ENCODE results near the gene RGS3.

Gene RGS3

DNA sequence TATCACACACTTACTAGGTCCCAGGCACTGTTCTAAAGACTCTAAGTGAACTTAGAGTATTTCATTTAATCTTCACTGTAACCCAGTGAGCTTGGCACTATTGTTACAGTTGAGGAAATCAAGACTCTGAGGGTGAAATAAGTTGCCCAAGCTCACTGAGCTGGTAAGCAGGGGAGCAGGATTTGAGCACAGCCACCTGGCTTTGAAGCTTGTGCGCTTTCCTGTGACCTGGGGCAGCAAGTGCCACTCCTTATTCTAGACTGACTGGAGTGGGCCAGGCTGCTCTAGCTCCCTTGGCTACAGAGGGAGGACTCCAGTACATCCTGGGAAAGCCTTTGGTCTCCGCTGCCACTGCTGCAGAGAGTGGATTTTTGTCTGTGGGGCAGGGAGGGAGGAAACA is 50.0 kb downstream of the RGS3 start:
- Histone ChIP-seq H2BK12ac (ENCODE audit: low read length) (no peak overlapping the region), H3K4me1 (ENCODE audit: control insufficient read depth in 2 of 2, insufficient read depth in 1 of 2, low read depth in 1 of 2, low read length in 2 of 2) (peaks cover 4 to 8% of the 10 kb centered on the region in 2 donors), H2BK5ac (ENCODE audit: low read length) (no peak overlapping the region), H4K91ac (ENCODE audit: low read depth, low read length, poor library complexity) (no peak overlapping the region), H3K23ac (ENCODE audit: low read depth, low read length, poor library complexity) (no peak overlapping the region), H3K79me1 (ENCODE audit: low read depth, low read length) (no peaks in the 10 kb centered on the region), H3K4me3 (ENCODE audit: low read length in 2 of 2) (no peak overlapping the region), H3K9me3 (replicated peaks in 1 of 2; ENCODE audit: control insufficient read depth in 2 of 2, insufficient read depth in 1 of 2, low read depth in 1 of 2, low read length in 2 of 2) (no peaks in the 10 kb centered on the region), H3K27ac (replicated peaks; ENCODE audit: low read length) (no peak overlapping the region), H3K18ac (ENCODE audit: low read length) (peak overlapping the region; percentile 11), H3K4ac (ENCODE audit: low read length) (no peak overlapping the region), H2BK120ac (ENCODE audit: low read depth, low read length) (no peak overlapping the region), H3K36me3 (replicated peaks in 1 of 2; ENCODE audit: control insufficient read depth in 2 of 2, insufficient read depth in 2 of 2, low read length in 2 of 2) (peaks cover 0 to 7% of the 10 kb centered on the region in 2 donors), H2AFZ (ENCODE audit: low read length) (no peak overlapping the region), H2AK5ac (ENCODE audit: low read depth, low read length) (no peak overlapping the region), H4K8ac (ENCODE audit: low read depth, low read length) (no peak overlapping the region), H3K14ac (ENCODE audit: low read length) (no peak overlapping the region), H2BK15ac (ENCODE audit: low read length) (no peak overlapping the region), H3K9ac (ENCODE audit: low read depth, low read length, poor library complexity) (no peak overlapping the region), H3K4me2 (ENCODE audit: insufficient read depth, low read length, poor library complexity, severe bottlenecking) (no peak overlapping the region), H3K27me3 (ENCODE audit: control insufficient read depth in 3 of 3, insufficient read depth in 3 of 3, low read depth in 1 of 3, low read length in 3 of 3) (no peaks in the 10 kb centered on the region)
- no CpG with 5 or more reads among the region's 2 CpGs for WGBS, 2 donors (ENCODE audit: extremely low coverage in 2 of 2, insufficient read length in 2 of 2, insufficient replicate concordance in 1 of 2)
- no peak for DNase-seq (ENCODE audit: low spot score)

DNA sequence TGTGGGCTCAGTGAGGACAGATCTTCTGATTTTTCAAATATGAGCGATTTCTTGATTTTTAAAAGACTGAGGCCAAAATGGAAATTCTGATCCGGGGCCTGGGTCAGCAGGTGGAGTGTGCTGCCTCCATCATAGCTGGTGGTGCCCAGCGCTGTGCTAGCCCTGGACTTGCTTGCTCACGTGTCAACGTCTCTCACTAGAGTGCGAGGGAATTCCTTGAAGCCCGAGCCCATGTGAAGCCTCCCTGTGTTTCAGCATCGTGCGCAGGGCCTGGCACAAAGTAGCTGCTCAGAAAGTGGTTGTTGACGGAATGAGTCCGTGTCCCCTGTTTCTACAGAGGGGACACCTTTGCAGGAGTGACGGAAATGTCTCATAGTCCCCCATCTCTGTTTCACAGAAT is 50.5 kb downstream of the RGS3 start:
- H2BK12ac ChIP-seq (ENCODE audit: low read length) = no peak overlapping the region
- H3K4me3 ChIP-seq (ENCODE audit: low read length in 2 of 2) = peak overlapping the region in 1 of 2 donors; percentile 14
- H3K14ac ChIP-seq (ENCODE audit: low read length) = no peak overlapping the region
- no peak overlapping the region for H2AK5ac ChIP-seq (ENCODE audit: low read depth, low read length)
- no peak overlapping the region for H2BK5ac ChIP-seq (ENCODE audit: low read length)
- no peak overlapping the region for H3K27ac ChIP-seq (replicated peaks; ENCODE audit: low read length)
- no peak overlapping the region for H3K4me2 ChIP-seq (ENCODE audit: insufficient read depth, low read length, poor library complexity, severe bottlenecking)
- H2AFZ ChIP-seq (ENCODE audit: low read length) = no peak overlapping the region
- peaks cover 6 to 8% of the 10 kb centered on the region in 2 donors for H3K4me1 ChIP-seq (ENCODE audit: control insufficient read depth in 2 of 2, insufficient read depth in 1 of 2, low read depth in 1 of 2, low read length in 2 of 2)
- no peak overlapping the region for H3K4ac ChIP-seq (ENCODE audit: low read length)
- H3K23ac ChIP-seq (ENCODE audit: low read depth, low read length, poor library complexity) = no peak overlapping the region
- no peak overlapping the region for H3K18ac ChIP-seq (ENCODE audit: low read length)
- no peaks in the 10 kb centered on the region for H3K79me1 ChIP-seq (ENCODE audit: low read depth, low read length)
- no peak overlapping the region for H3K9ac ChIP-seq (ENCODE audit: low read depth, low read length, poor library complexity)
- H2BK15ac ChIP-seq (ENCODE audit: low read length) = no peak overlapping the region
- no peaks in the 10 kb centered on the region for H3K27me3 ChIP-seq (ENCODE audit: control insufficient read depth in 3 of 3, insufficient read depth in 3 of 3, low read depth in 1 of 3, low read length in 3 of 3)
- DNase-seq (ENCODE audit: low spot score) = no peak
- no peaks in the 10 kb centered on the region for H3K9me3 ChIP-seq (replicated peaks in 1 of 2; ENCODE audit: control insufficient read depth in 2 of 2, insufficient read depth in 1 of 2, low read depth in 1 of 2, low read length in 2 of 2)
- H4K91ac ChIP-seq (ENCODE audit: low read depth, low read length, poor library complexity) = no peak overlapping the region
- no peak overlapping the region for H4K8ac ChIP-seq (ENCODE audit: low read depth, low read length)
- no CpG with 5 or more reads among the region's 12 CpGs for WGBS, 2 donors (ENCODE audit: extremely low coverage in 2 of 2, insufficient read length in 2 of 2, insufficient replicate concordance in 1 of 2)
- H2BK120ac ChIP-seq (ENCODE audit: low read depth, low read length) = no peak overlapping the region
- peaks cover 0 to 9% of the 10 kb centered on the region in 2 donors for H3K36me3 ChIP-seq (replicated peaks in 1 of 2; ENCODE audit: control insufficient read depth in 2 of 2, insufficient read depth in 2 of 2, low read length in 2 of 2)

DNA sequence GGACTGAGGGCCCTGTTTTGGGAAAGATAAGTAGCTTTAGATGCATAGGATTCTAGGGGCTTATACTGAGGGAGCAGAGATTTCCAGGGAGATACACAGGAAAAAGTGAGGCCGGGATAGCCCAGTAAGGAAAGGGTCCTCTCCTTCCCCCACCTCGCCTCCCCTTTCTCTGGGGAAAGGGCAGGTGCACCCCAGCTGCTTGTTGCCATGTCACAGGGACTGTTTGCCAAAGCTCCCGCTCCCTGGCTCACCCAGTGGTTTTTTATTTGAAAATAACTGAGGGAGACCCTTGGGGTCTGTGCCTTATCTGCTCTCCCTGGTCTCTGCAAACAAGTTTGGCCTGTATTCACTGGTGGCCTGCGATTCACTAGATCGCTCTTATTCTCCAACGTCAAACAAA is 51.2 kb downstream of the RGS3 start:
- no peak overlapping the region for H3K27ac ChIP-seq (replicated peaks; ENCODE audit: low read length)
- H3K27me3 ChIP-seq (ENCODE audit: control insufficient read depth in 3 of 3, insufficient read depth in 3 of 3, low read depth in 1 of 3, low read length in 3 of 3) = no peaks in the 10 kb centered on the region
- no peak overlapping the region for H2BK120ac ChIP-seq (ENCODE audit: low read depth, low read length)
- no peak overlapping the region for H2AFZ ChIP-seq (ENCODE audit: low read length)
- H3K9ac ChIP-seq (ENCODE audit: low read depth, low read length, poor library complexity) = no peak overlapping the region
- no peak for DNase-seq (ENCODE audit: low spot score)
- H3K23ac ChIP-seq (ENCODE audit: low read depth, low read length, poor library complexity) = no peak overlapping the region
- no peak overlapping the region for H3K4me3 ChIP-seq (ENCODE audit: low read length in 2 of 2)
- no peak overlapping the region for H3K4me2 ChIP-seq (ENCODE audit: insufficient read depth, low read length, poor library complexity, severe bottlenecking)
- no peak overlapping the region for H4K91ac ChIP-seq (ENCODE audit: low read depth, low read length, poor library complexity)
- H3K36me3 ChIP-seq (replicated peaks in 1 of 2; ENCODE audit: control insufficient read depth in 2 of 2, insufficient read depth in 2 of 2, low read length in 2 of 2) = peaks cover 0 to 10% of the 10 kb centered on the region in 2 donors
- H4K8ac ChIP-seq (ENCODE audit: low read depth, low read length) = no peak overlapping the region
- no peaks in the 10 kb centered on the region for H3K79me1 ChIP-seq (ENCODE audit: low read depth, low read length)
- no peak overlapping the region for H3K4ac ChIP-seq (ENCODE audit: low read length)
- no peak overlapping the region for H2AK5ac ChIP-seq (ENCODE audit: low read depth, low read length)
- H2BK5ac ChIP-seq (ENCODE audit: low read length) = no peak overlapping the region
- no peak overlapping the region for H3K18ac ChIP-seq (ENCODE audit: low read length)
- H3K4me1 ChIP-seq (ENCODE audit: control insufficient read depth in 2 of 2, insufficient read depth in 1 of 2, low read depth in 1 of 2, low read length in 2 of 2) = peaks cover 6 to 8% of the 10 kb centered on the region in 2 donors
- H3K9me3 ChIP-seq (replicated peaks in 1 of 2; ENCODE audit: control insufficient read depth in 2 of 2, insufficient read depth in 1 of 2, low read depth in 1 of 2, low read length in 2 of 2) = no peaks in the 10 kb centered on the region
- no CpG with 5 or more reads among the region's 6 CpGs for WGBS, 2 donors (ENCODE audit: extremely low coverage in 2 of 2, insufficient read length in 2 of 2, insufficient replicate concordance in 1 of 2)
- no peak overlapping the region for H3K14ac ChIP-seq (ENCODE audit: low read length)
- H2BK12ac ChIP-seq (ENCODE audit: low read length) = no peak overlapping the region
- H2BK15ac ChIP-seq (ENCODE audit: low read length) = no peak overlapping the region

- no peak overlapping the region for H3K27ac ChIP-seq (replicated peaks; ENCODE audit: low read length)
- H3K9ac ChIP-seq (ENCODE audit: low read depth, low read length, poor library complexity) = no peak overlapping the region
- peaks cover 6 to 8% of the 10 kb centered on the region in 2 donors for H3K4me1 ChIP-seq (ENCODE audit: control insufficient read depth in 2 of 2, insufficient read depth in 1 of 2, low read depth in 1 of 2, low read length in 2 of 2)
- H2BK15ac ChIP-seq (ENCODE audit: low read length) = no peak overlapping the region
- no peaks in the 10 kb centered on the region for H3K79me1 ChIP-seq (ENCODE audit: low read depth, low read length)
- no peak overlapping the region for H2BK120ac ChIP-seq (ENCODE audit: low read depth, low read length)
- WGBS, 2 donors (ENCODE audit: extremely low coverage in 2 of 2, insufficient read length in 2 of 2, insufficient replicate concordance in 1 of 2) = no CpG with 5 or more reads among the region's 4 CpGs
- no peaks in the 10 kb centered on the region for H3K27me3 ChIP-seq (ENCODE audit: control insufficient read depth in 3 of 3, insufficient read depth in 3 of 3, low read depth in 1 of 3, low read length in 3 of 3)
- no peak overlapping the region for H3K4ac ChIP-seq (ENCODE audit: low read length)
- H2AFZ ChIP-seq (ENCODE audit: low read length) = no peak overlapping the region
- no peak overlapping the region for H2BK5ac ChIP-seq (ENCODE audit: low read length)
- no peak overlapping the region for H2AK5ac ChIP-seq (ENCODE audit: low read depth, low read length)
- H2BK12ac ChIP-seq (ENCODE audit: low read length) = no peak overlapping the region
- H3K36me3 ChIP-seq (replicated peaks in 1 of 2; ENCODE audit: control insufficient read depth in 2 of 2, insufficient read depth in 2 of 2, low read length in 2 of 2) = peaks cover 0 to 10% of the 10 kb centered on the region in 2 donors
- no peak overlapping the region for H3K14ac ChIP-seq (ENCODE audit: low read length)
- no peaks in the 10 kb centered on the region for H3K9me3 ChIP-seq (replicated peaks in 1 of 2; ENCODE audit: control insufficient read depth in 2 of 2, insufficient read depth in 1 of 2, low read depth in 1 of 2, low read length in 2 of 2)
- H3K18ac ChIP-seq (ENCODE audit: low read length) = no peak overlapping the region
- H3K4me3 ChIP-seq (ENCODE audit: low read length in 2 of 2) = no peak overlapping the region
- H4K8ac ChIP-seq (ENCODE audit: low read depth, low read length) = no peak overlapping the region
- H4K91ac ChIP-seq (ENCODE audit: low read depth, low read length, poor library complexity) = no peak overlapping the region
- no peak overlapping the region for H3K23ac ChIP-seq (ENCODE audit: low read depth, low read length, poor library complexity)
- DNase-seq (ENCODE audit: low spot score) = no peak
- H3K4me2 ChIP-seq (ENCODE audit: insufficient read depth, low read length, poor library complexity, severe bottlenecking) = no peak overlapping the region
These were observed 52.3 kb downstream of the RGS3 start for GRCh38 chr9:113515862-113516261.
